ENCODE data around the gene BOC.

The BOC gene

DNA sequence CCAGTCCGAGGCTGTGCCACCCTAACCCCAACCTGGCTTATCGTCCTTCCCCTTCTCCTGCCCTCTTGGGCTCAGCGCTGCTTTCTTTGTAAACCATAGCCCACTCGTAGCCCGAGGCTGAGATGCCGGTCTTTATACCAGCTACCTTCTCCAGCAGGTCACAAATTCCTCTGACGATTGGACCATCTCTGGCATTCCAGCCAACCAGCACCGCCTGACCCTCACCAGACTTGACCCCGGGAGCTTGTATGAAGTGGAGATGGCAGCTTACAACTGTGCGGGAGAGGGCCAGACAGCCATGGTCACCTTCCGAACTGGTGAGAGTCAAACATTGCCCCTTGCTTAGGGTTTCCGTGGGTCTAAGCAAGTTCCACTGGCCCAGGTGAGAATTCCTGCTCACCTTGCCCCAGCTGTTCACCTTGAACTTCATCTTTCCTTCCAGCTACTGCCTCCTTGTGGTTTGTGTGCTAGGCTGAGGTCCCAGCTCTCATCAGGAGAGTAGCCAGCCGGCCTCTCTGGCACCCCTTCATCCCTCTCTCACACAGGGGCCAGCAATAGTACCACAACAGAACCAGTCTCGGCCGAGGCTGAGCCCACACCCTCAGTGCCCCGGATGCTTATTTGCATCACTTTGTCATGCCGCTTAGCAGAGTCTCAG lies 66.7 kb downstream of the BOC start:
- no peak for DNase-seq (ENCODE audit: extremely low spot score, insufficient read length, low read depth)
- peak; percentile 60 for FAIRE-seq

DNA sequence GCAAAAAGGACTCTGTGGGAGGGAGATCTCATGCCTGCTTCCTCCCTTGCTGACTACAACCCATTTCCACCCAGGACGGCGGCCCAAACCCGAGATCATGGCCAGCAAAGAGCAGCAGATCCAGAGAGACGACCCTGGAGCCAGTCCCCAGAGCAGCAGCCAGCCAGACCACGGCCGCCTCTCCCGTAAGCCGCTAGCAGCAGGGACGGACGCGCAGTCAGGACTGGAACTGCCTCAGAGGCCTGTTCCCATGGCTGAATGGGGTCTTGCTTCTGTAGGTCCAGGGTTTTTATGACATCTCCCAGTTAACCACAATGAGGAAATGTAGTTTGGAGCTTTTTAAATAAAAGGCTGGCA lies 67.2 kb downstream of the BOC start:
- FAIRE-seq (no peak), DNase-seq (ENCODE audit: extremely low spot score, insufficient read length, low read depth) (no peak)

DNA sequence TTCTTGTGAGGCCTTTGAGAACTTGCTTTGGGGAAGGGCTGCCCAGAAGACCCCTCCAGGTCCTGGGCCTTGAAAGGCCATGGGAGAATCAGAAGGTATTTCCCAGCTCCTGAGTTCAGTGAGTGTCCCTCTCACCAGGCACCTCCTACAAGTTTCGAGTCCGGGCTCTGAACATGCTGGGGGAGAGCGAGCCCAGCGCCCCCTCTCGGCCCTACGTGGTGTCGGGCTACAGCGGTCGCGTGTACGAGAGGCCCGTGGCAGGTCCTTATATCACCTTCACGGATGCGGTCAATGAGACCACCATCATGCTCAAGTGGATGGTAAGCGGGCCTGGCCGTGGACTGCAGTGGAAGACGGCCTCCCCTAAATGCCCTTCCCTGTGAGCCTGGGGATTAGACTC lies 68.3 kb downstream of the BOC start:
- DNase-seq (ENCODE audit: extremely low spot score, insufficient read length, low read depth): no peak
- no peak for FAIRE-seq

DNA sequence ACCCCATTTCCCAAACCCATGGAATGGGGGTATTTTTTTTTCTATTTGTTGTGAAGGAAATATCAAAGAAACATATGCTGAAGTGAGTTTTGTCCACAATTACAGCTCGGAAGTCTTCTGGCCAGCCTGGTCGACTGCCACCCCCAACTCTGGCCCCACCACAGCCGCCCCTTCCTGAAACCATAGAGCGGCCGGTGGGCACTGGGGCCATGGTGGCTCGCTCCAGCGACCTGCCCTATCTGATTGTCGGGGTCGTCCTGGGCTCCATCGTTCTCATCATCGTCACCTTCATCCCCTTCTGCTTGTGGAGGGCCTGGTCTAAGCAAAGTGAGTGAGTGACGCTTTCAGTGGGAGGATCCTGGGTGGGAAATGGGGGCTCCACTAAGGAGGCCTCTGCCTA lies 71.9 kb downstream of the BOC start:
- FAIRE-seq (no peak), DNase-seq (ENCODE audit: extremely low spot score, insufficient read length, low read depth) (no peak)

DNA sequence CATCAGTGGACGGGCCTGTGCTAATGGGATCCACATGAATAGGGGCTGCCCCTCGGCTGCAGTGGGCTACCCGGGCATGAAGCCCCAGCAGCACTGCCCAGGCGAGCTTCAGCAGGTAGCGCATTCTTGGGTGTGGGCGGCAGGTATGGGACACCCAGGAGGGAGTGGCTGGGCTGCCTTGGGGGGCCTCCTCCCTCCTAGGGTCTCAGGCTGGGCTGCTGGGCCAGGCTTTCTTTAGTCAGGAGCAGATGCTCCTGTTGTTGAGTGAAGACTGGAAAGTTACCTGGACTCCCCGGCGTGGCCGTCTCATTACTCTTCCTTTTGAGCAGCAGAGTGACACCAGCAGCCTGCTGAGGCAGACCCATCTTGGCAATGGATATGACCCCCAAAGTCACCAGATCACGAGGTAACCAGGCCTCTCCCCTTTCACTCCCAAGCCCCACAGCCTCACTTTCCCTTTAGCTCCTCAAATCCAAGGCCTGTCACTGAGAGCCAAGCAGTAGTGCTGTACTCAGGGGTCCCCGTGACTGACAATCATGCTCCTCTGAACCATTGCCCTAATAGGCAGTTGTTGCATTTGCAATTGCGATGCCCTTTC lies 73.2 kb downstream of the BOC start:
- no peak for DNase-seq (ENCODE audit: extremely low spot score, insufficient read length, low read depth)
- FAIRE-seq: no peak

DNA sequence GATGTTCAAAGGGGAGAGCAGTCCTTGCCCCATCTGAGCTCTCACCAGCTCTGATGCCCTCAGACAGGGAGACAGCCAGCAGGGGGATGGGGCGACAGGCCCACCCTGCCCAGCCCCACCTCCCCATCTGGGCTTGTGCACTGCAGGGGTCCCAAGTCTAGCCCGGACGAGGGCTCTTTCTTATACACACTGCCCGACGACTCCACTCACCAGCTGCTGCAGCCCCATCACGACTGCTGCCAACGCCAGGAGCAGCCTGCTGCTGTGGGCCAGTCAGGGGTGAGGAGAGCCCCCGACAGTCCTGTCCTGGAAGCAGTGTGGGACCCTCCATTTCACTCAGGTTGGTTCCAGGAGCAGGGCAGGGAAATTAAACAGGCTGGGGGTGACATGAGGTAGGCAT lies 73.9 kb downstream of the BOC start:
- FAIRE-seq (no peak), DNase-seq (ENCODE audit: extremely low spot score, insufficient read length, low read depth) (no peak)

DNA sequence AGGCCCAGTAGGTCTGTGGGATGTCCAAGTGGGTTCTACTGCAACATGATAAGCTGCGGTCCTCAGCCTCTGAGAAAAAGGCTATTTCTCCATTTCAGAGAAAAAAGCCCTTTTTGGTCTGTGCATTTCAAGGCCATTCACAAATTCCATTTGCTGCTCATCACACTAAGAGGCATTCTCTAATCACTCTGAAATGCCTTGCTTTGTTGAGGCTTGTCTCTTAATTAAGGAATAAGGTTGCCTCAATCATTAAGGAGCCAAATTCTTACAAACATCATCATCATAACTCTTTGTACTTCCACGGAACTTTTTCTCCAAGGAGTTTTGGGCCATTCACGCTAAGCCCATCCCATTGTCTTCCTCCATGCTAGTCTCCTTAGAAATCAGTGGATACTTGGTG lies 74.4 kb downstream of the BOC start:
- FAIRE-seq (no peak), DNase-seq (ENCODE audit: extremely low spot score, insufficient read length, low read depth) (no peak)

DNA sequence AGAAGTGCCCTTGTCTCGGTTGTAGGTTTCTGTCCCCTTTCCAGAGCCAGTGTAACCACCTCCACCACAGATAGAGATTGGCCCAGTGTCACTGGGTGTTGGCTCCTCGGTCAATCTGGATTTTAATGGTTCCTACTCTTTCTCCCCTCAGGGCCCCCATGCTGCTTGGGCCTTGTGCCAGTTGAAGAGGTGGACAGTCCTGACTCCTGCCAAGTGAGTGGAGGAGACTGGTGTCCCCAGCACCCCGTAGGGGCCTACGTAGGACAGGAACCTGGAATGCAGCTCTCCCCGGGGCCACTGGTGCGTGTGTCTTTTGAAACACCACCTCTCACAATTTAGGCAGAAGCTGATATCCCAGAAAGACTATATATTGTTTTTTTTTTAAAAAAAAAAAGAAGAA lies 75.2 kb downstream of the BOC start:
- DNase-seq (ENCODE audit: extremely low spot score, insufficient read length, low read depth): no peak
- FAIRE-seq: no peak

DNA sequence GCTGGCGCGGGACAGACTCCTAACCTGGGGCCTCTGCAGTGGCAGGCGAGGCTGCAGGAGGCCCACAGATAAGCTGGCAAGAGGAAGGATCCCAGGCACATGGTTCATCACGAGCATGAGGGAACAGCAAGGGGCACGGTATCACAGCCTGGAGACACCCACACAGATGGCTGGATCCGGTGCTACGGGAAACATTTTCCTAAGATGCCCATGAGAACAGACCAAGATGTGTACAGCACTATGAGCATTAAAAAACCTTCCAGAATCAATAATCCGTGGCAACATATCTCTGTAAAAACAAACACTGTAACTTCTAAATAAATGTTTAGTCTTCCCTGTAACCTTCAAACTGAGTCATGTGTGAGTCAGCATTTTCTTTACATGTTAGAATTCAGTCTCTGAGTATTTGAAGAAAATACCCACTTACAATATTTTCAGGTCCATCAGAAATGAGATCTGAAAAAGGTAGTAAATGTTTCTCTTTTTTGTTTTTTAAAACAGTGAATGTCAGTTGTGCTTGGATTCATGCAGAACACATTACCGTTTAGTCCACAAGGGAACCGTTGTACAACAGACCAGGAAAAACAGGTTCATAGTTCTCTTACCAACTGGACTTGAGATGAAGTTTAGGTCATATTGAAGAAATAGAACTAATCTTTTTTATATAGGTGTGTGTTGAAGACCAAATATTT lies 75.9 kb downstream of the BOC start:
- DNase-seq (ENCODE audit: extremely low spot score, insufficient read length, low read depth) (no peak), FAIRE-seq (no peak)

DNA sequence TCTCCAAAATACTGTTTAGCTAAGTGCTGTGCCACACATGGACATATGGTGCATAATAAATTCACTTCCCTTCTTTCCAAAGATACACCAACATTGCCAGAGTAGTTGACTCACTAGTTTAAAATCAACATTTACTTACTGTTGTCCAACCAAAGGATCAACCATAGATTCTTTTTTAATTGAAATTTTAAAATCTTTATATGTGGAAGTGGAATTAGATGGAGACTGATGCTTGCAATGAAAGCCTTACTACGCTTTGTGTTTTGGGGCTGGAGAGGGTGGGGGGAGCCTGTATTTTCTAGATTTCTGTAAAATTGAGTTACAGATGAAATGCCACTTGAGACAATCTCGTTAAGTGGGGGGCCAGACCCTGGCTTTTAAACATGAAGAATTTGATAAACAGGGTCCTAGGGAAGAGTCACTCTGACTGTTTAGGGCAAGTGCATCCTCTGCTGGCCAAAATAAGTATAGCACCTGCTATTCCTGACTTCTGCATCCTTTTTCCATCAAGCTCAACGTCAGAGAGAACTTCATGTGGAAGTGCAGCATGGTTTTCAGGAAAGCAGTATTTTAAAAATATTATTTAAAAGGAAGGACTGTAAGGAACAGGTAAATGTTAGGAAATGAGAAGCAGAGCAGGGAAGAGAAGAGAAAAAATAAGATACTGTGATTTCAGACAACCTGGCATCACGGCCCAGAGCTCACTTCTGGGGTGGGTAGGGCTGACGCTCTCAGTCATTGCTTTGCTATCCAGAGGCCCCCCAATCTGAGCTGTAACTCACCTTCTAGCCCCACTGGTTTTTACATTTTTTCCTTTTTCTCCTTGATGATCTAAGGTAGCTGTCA lies 76.7 kb downstream of the BOC start:
- FAIRE-seq: peak; percentile 72
- DNase-seq (ENCODE audit: extremely low spot score, insufficient read length, low read depth): no peak

DNA sequence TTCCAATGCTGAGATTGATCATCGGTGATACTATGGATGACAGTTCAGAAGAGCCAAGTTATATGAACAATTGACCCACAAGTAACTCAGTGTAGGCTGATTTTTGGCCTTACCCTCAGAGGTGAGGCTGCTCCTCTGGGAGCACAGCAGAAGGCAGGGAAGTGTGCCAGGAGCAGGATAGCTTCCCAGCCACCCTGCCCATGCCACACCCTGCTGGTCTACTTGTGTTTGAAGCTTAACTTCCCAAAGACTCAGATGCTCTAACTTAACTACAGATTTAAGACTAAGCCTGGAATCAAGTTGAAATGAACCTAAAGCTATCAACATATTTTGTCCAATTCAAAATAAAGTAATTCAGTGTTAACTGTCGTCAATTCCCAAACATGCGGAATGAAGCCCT lies 77.5 kb downstream of the BOC start:
- FAIRE-seq: no peak
- no peak for DNase-seq (ENCODE audit: extremely low spot score, insufficient read length, low read depth)

DNA sequence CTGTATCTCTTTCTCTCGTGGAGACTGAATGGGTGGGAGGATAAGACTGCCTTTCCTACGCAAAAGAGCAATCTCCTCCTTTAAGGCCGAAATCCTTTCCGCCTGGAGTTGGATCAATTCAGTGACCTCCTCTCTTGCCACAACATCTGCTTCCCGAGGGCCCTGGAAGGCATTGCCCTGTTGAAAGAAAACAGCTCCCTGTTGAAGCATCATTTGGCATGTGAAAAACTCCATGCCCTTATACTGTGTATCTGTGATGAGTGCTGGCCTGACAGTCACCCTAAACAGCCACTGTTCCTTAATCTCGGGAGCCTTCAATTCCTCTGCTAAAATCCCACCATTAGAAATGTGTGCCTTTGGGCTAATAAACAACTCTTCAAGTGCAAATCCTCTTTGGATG lies 80.2 kb downstream of the BOC start:
- DNase-seq (ENCODE audit: extremely low spot score, insufficient read length, low read depth) (no peak), FAIRE-seq (no peak)

DNA sequence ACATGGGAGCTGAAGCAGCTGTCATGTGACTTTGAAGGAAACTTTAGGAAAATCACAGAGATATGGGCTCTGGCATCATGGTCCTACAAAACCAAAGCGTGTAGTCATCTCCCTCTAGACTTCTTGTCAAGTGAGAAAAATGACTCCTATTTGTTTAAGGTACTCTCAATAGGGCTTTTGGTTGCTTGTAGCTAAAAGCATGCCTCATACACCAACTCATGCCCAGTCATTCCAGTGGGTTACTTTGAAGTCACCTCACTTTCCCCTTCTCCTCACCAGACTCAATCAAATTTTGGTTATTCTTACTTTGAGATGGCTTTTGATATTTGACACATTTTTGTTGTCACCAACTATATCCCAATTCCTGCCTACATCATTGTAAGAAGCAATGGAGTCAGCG lies 81.6 kb downstream of the BOC start:
- FAIRE-seq (no peak), DNase-seq (ENCODE audit: extremely low spot score, insufficient read length, low read depth) (no peak)

DNA sequence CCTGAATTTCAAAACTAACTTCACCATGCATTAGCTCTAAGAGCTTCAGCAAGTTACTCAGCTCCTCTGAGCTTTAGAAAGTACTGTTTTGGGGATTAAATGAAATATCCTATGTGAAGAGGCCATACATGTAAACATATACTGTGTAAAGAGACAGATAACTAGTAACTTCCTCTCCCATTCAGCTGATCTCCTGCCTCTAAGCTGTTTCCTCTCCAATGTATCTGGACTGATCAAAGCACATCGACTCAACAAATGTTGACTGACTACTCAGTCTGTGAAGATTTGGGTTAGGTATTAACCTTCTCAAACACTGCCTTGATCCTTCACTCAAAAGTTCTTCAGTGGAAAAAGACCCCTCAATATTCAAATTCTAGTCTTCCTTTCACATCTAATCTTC lies 82.0 kb downstream of the BOC start:
- no peak for DNase-seq (ENCODE audit: extremely low spot score, insufficient read length, low read depth)

DNA sequence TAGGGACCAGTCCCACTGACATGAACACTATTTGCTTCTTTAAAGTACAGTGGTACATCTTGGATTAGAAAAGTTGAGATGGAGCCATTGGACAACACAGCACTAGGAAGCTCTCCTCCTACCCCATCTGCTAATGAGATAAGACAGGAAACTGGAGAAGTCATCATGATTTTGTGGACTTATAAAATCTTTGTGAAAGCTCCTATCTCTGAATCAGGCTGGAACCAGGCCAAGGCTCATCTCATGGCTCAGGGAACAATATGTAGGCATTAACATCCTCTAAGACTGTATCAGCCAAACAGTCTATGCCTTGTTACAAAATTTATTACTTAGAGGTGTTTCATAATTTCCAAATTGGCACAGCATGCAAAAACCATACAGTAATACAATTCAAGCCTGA lies 84.1 kb downstream of the BOC start:
- FAIRE-seq: no peak
- no peak for DNase-seq (ENCODE audit: extremely low spot score, insufficient read length, low read depth)

More for the DNA sequence above, 82.0 kb downstream of the BOC start:
- FAIRE-seq: no peak

DNA sequence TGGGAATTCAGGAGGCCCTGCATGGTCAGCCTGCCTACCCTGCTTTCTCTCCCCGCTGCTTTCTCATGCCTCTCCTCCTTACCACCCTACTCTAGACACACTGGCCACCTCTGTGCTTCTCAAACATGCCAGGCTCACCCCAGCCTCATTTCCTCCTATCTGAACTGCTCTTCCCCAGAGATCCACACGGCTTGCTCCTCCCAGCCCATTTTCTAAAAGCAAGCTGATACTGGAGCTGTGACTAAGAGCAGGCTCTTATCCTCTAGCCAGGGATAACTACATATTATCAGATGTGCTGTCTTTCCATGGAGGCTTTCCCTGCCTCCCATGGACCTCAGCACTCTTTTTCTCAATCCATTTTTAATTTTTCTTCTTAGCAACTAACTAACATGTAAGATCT lies 85.9 kb downstream of the BOC start:
- DNase-seq (ENCODE audit: extremely low spot score, insufficient read length, low read depth) (no peak), FAIRE-seq (no peak)

DNA sequence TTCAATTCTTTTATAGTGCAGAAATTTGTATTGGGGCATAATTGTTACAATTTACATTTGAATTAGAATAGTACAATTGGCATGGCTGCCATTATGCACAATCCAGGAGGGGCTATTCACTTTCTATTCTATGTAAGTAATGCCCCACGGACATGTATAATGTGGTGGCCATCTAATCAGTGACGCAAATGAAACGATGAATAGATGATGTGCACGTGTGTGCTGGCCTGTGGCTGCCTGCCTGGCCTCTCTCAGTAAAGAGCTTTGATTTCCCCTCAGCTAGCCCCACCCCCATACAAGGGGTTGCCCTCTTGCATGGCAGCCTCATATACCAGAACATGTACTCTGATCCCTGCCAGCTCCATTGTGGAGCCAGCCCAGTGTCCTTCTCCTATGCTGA lies 86.5 kb downstream of the BOC start:
- FAIRE-seq (no peak), DNase-seq (ENCODE audit: extremely low spot score, insufficient read length, low read depth) (no peak)

DNA sequence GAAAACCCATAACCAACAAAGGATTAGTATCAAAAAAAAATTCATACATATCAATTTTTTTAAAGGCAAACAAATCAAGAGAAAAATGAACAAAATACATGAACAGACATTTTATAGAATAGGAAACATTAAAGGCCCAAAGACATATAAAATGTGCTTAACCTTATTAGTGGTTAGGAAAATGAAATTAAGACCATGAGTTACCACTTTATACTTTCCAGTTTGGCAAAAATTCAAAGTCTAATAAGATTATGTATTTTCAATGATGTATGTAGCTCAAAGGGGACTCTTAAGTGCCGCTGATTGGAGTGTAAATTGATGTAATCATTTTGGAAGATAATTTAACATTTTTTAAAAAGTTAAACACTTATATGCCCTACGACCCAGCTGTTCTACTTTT lies 89.2 kb downstream of the BOC start:
- DNase-seq (ENCODE audit: extremely low spot score, insufficient read length, low read depth) (no peak), FAIRE-seq (no peak)

DNA sequence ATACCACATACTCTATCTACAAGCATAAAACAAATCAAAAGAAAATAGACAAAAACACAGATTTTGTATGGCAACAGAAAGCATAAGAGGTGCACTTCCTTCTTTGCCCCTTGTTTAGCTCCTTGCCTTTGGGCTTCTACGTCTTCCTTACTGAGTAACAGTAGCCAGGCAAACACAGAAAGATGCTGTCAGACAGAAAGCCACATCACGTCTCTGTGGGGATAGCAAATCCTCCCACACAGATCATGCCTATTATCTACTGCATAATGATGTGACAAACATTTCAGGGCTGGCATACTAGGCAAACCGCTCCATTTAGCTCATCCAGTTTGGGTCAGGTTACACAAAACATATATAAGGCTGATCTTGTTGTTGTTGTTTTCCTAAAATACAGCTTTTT lies 92.7 kb downstream of the BOC start:
- DNase-seq (ENCODE audit: extremely low spot score, insufficient read length, low read depth) (no peak), FAIRE-seq (no peak)

DNA sequence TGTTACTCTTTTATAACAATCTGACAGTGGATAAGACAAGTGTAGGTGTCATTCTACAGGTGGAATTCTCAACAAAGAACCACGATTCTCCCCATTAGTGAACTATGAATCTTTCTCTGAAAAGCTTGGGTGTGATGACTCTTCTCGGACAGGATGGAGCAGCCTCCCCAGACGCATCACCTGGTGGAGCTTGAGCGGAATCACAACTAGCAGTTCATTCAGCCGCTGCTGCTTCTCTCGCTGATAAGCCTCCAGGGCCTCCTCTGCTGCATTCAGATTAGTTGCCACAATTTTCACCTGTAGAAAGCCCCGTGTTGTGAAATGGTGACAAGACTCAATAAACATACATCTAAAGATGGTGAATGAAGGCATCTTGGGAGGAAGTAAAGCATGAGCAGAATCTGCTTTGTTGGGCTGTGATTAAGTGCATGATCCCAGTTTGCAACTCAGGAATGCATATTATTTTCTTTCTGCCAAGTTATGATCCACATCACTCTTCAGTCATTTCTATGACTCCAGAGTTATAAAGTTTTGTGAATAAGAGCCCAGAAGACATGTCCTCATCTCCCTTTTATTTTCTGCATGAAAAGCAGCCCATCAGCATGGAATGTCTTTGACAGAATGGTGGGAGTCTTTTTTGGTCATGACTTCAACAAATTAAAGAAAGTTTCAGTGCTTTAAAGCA lies 93.6 kb downstream of the BOC start:
- no peak for DNase-seq (ENCODE audit: extremely low spot score, insufficient read length, low read depth)
- no peak for FAIRE-seq
